ENCODE measurements around the gene RAP1GDS1. TPM values are rescaled to one million over a fixed set of nuclear protein-coding genes. Genes with fewer than 3 reads are reported as not detected.

The RAP1GDS1 gene
- total RNA-seq, 2 experiments from 2014 or later: 22.3 to 25.2 TPM

GRCh38 chr4:98260047-98260578 is 1.1 kb upstream of the RAP1GDS1 start:
- Mint-ChIP-seq H3K27ac (peak overlapping the region; percentile 88), H3K4me3 (peak overlapping the region; percentile 95), H3K9me3 (no peaks in the 10 kb centered on the region), H3K36me3 (ENCODE audit: low read depth) (peaks cover 8% of the 10 kb centered on the region), H3K4me1 (ENCODE audit: low read depth) (peaks cover 55% of the 10 kb centered on the region), H3K27me3 (no peaks in the 10 kb centered on the region)
- POLR2A ChIA-PET: interaction anchor here (0.6 to 3.0 kb wide), 11 partner anchors 14 to 1686 kb away, joined by 3 to 29 read pairs (median 5); partner anchors contain the start of genes ADH5, DNAJB14, EIF4E and STPG2
- Histone ChIP-seq H3K27me3 (ENCODE audit: control insufficient read depth in 1 of 2, insufficient read depth in 2 of 2, low read length in 2 of 2) (no peaks in the 10 kb centered on the region), H3K36me3 (ENCODE audit: insufficient read depth, low read length) (no peaks in the 10 kb centered on the region), H3K4me1 (ENCODE audit: insufficient read depth, low read length) (peaks cover 19% of the 10 kb centered on the region), H3K27ac (ENCODE audit: low read depth in 1 of 2, low read length in 2 of 2) (peak overlapping the region; percentile 81 to 82), H3K4me3 (ENCODE audit: low read length) (peak overlapping the region; percentile 96), H3K9me3 (ENCODE audit: control insufficient read depth in 1 of 2, insufficient read depth in 1 of 2, low read length in 2 of 2) (no peaks in the 10 kb centered on the region)
- intact Hi-C loops (cut with DNase I, micrococcal nuclease): loop anchor here (2.0 to 10.0 kb wide), 11 partner anchors 95 to 1692 kb away; partner anchors contain the start of genes ADH5 (in 2 of the 2), METAP1 (in 2 of the 2), EIF4E (in 1 of the 2) and H2AZ1 (in 1 of the 2)
- CTCF ChIA-PET: interaction anchor here (1.6 to 1.7 kb wide), 2 partner anchors 117 to 735 kb away, joined by 5 to 11 read pairs; partner anchors contain the start of genes METAP1 and STPG2
- DNase-seq: peak in 9 of 14 experiments; percentile 1 to 55 (median 16)
- peak; percentile 5 for ATAC-seq (ENCODE audit: poor library complexity)
- no peak for TF ChIP-seq CTCF (IDR thresholded peaks at IDR 0.05)

GRCh38 chr4:98261405-98262291 is 464 bp downstream of the RAP1GDS1 start:
- TF ChIP-seq CTCF (IDR thresholded peaks at IDR 0.05): no peak
- Histone ChIP-seq H3K27ac (ENCODE audit: low read depth in 1 of 2, low read length in 2 of 2) (peak overlapping the region; percentile 32 to 58), H3K36me3 (ENCODE audit: insufficient read depth, low read length) (no peaks in the 10 kb centered on the region), H3K4me3 (ENCODE audit: low read length) (peak overlapping the region; percentile 96), H3K9me3 (ENCODE audit: control insufficient read depth in 1 of 2, insufficient read depth in 1 of 2, low read length in 2 of 2) (no peaks in the 10 kb centered on the region), H3K27me3 (ENCODE audit: control insufficient read depth in 1 of 2, insufficient read depth in 2 of 2, low read length in 2 of 2) (no peaks in the 10 kb centered on the region), H3K4me1 (ENCODE audit: insufficient read depth, low read length) (peaks cover 19% of the 10 kb centered on the region)
- peak; percentile 69 for ATAC-seq (ENCODE audit: poor library complexity)
- intact Hi-C loops (cut with DNase I, micrococcal nuclease): loop anchor here (2.0 to 10.0 kb wide), 11 partner anchors 93 to 1691 kb away; partner anchors contain the start of genes ADH5 (in 2 of the 2), METAP1 (in 2 of the 2), EIF4E (in 1 of the 2) and H2AZ1 (in 1 of the 2)
- Mint-ChIP-seq H3K27ac (peak overlapping the region; percentile 88), H3K4me3 (peak overlapping the region; percentile 91), H3K27me3 (no peaks in the 10 kb centered on the region), H3K9me3 (no peaks in the 10 kb centered on the region), H3K36me3 (ENCODE audit: low read depth) (peaks cover 8% of the 10 kb centered on the region), H3K4me1 (ENCODE audit: low read depth) (peaks cover 62% of the 10 kb centered on the region)
- ChIA-PET POLR2A (interaction anchor here (0.7 to 3.0 kb wide), 26 partner anchors 9 to 1685 kb away, joined by 3 to 29 read pairs (median 4); partner anchors contain the start of genes ADH5, DNAJB14, EIF4E and METAP1), CTCF (interaction anchor here (1.0 to 1.6 kb wide), 3 partner anchors 118 to 734 kb away, joined by 3 to 11 read pairs (median 5); partner anchors contain the start of genes METAP1 and STPG2)
- peak in 9 of 14 experiments; percentile 0 to 75 (median 47) for DNase-seq

- H3K36me3 Mint-ChIP-seq (ENCODE audit: low read depth): peaks cover 14% of the 10 kb centered on the region
- Histone ChIP-seq H3K9me3 (ENCODE audit: control insufficient read depth in 1 of 2, insufficient read depth in 1 of 2, low read length in 2 of 2) (no peaks in the 10 kb centered on the region), H3K4me3 (ENCODE audit: low read length) (peak overlapping the region; percentile 96), H3K36me3 (ENCODE audit: insufficient read depth, low read length) (no peaks in the 10 kb centered on the region), H3K27me3 (ENCODE audit: control insufficient read depth in 1 of 2, insufficient read depth in 2 of 2, low read length in 2 of 2) (no peaks in the 10 kb centered on the region), H3K27ac (ENCODE audit: low read depth in 1 of 2, low read length in 2 of 2) (peak overlapping the region; percentile 32 to 58), H3K4me1 (ENCODE audit: insufficient read depth, low read length) (peaks cover 19% of the 10 kb centered on the region)
- H3K9me3 Mint-ChIP-seq: no peaks in the 10 kb centered on the region
- peak overlapping the region; percentile 89 for H3K4me3 Mint-ChIP-seq
- ChIA-PET CTCF (interaction anchor here (1.0 to 1.3 kb wide), 3 partner anchors 21 to 733 kb away, joined by 3 to 5 read pairs (median 5); partner anchors contain the start of genes METAP1 and STPG2), POLR2A (interaction anchor here (0.7 to 3.0 kb wide), 11 partner anchors 12 to 733 kb away, joined by 3 to 26 read pairs (median 5); partner anchors contain the start of genes EIF4E, METAP1 and TSPAN5)
- no peak for ATAC-seq (ENCODE audit: poor library complexity)
- intact Hi-C loops (cut with DNase I, micrococcal nuclease): loop anchor here (5.0 to 10.0 kb wide), 9 partner anchors 92 to 1690 kb away; partner anchors contain the start of genes ADH5 (in 2 of the 2), METAP1 (in 2 of the 2), EIF4E (in 1 of the 2) and H2AZ1 (in 1 of the 2)
- peaks cover 66% of the 10 kb centered on the region for H3K4me1 Mint-ChIP-seq (ENCODE audit: low read depth)
- peak in 3 of 14 experiments; percentile 14 to 42 (median 35) for DNase-seq
- H3K27ac Mint-ChIP-seq: peak overlapping the region; percentile 88
- H3K27me3 Mint-ChIP-seq: no peaks in the 10 kb centered on the region
- no peak for TF ChIP-seq CTCF (IDR thresholded peaks at IDR 0.05)
These were observed 1.2 kb downstream of the RAP1GDS1 start for GRCh38 chr4:98262431-98262830.

All from CD4-positive, alpha-beta T cell (primary cell).